Skeletal muscle tissue (tissue), 4 donors: ENCODE data around the gene SRXN1. TPM values are rescaled to one million over a fixed set of nuclear protein-coding genes. Genes with fewer than 3 reads are reported as not detected.

Experiments
- H3K27ac ChIP-seq: one replicate; pipeline ENCODE4 v1.7.0; 2013; ENCODE audit warnings: mild to moderate bottlenecking, low read depth, low read length, inconsistent platforms
- H3K27me3 ChIP-seq, 3 donors: one replicate each; pipeline ENCODE4 v1.7.0; 2013; ENCODE audit warnings: low read length in 3 of 3; ENCODE audit not compliant: control insufficient read depth in 3 of 3, insufficient read depth in 3 of 3
- H3K36me3 ChIP-seq, 3 donors: one replicate each; pipeline ENCODE4 v1.7.0; 2013; ENCODE audit warnings: low read length in 3 of 3; ENCODE audit not compliant: control insufficient read depth in 3 of 3, insufficient read depth in 3 of 3
- H3K4me1 ChIP-seq, 3 donors: one replicate each; pipeline ENCODE4 v1.7.0; 2013; ENCODE audit warnings: low read length in 3 of 3, mild to moderate bottlenecking in 3 of 3; ENCODE audit not compliant: control insufficient read depth in 3 of 3, insufficient read depth in 3 of 3
- H3K4me3 ChIP-seq, 3 donors: one replicate each; pipeline ENCODE4 v1.7.0; 2013; ENCODE audit warnings: low read length in 3 of 3
- H3K9ac ChIP-seq, 3 donors: one replicate each; pipeline ENCODE4 v1.7.0; 2013; ENCODE audit warnings: low read length in 3 of 3, mild to moderate bottlenecking in 3 of 3, moderate library complexity in 2 of 3, low read depth in 1 of 3
- H3K9me3 ChIP-seq, 3 donors: one replicate each; pipeline ENCODE4 v1.7.0; 2013; ENCODE audit warnings: low read length in 3 of 3; ENCODE audit not compliant: control insufficient read depth in 3 of 3
- total RNA-seq: library from RNA; depleted of rRNA; stranded (reverse); fragments of >200 nt; gene quantifications from one replicate; pipeline ENCODE4 v1.2.3, GENCODE V29; 2014
- donor health status: Osteomylitis.

The SRXN1 gene
- total RNA-seq, 1 donor from 2014 or later, result 11.0 TPM

DNA sequence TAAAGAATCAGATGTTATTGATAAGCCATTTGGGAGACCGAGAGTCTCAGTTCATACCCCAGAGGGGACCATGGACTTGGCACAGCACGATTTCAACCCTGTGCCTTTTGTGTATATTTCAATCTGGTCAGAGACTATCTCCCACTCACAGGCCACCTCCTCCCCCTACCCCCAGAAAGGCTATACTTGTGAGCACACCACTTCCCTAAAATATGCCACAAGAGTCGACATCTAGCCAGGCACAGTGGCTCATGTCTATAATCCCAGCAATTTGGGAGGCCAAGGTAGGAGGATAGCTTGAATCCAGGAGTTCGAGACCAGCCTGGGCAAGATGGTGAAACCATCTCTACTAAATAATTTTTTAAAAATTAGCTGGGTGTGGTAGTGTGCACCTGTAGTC is 29.3 kb downstream of the SRXN1 start:
- no peaks in the 10 kb centered on the region for H3K36me3 ChIP-seq
- H3K27ac ChIP-seq, result no peak overlapping the region
- peaks cover 5 to 15% (median 9%) of the 10 kb centered on the region in 3 donors for H3K27me3 ChIP-seq
- H3K9ac ChIP-seq, result no peak overlapping the region
- H3K9me3 ChIP-seq, result no peaks in the 10 kb centered on the region
- no peak overlapping the region for H3K4me3 ChIP-seq
- no peaks in the 10 kb centered on the region for H3K4me1 ChIP-seq

DNA sequence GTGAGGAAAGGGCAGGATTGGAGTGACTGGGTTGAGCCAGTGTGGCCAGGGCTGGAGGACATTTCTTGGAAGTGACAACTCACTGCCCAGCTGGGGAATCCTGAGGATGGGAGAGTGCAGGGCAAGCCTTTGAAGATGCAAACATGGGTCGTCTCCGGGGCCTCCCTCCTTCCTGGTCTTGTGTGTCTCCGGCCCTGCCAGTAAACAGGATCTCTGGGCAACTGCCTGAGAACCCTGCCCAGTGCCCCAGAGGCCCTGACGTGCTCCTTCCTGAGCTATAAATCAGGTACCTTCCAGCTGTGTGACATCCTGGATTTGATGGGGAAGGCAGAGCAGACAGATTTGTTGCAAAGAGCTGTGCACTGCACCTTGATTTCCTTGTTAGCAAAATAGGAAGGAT is 30.0 kb downstream of the SRXN1 start:
- Histone ChIP-seq H3K4me1 (no peaks in the 10 kb centered on the region), H3K4me3 (no peak overlapping the region), H3K27me3 (peaks cover 5 to 15% (median 9%) of the 10 kb centered on the region in 3 donors), H3K9ac (no peak overlapping the region), H3K9me3 (peaks cover 0 to 6% (median under 1%) of the 10 kb centered on the region in 3 donors), H3K27ac (no peak overlapping the region), H3K36me3 (no peaks in the 10 kb centered on the region)

DNA sequence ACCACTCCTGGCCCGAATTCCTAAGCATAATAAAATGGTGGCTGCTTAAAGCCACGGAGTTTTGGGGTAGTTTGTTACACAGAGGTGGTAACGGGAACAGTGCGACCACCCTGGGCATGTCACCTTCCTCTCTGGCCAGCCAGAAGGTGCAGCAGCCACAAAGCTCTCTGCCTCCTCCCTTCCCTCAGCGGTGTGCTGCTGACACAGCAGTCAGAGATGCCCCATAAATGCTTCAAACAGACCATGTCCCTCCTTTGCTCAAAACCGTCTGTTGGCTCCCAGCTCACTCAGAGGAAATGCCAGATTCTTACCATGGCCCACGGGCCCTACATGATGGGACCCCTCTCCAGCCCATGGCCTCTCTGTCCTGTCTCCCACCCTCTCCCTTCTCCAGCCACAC is 30.8 kb downstream of the SRXN1 start:
- Histone ChIP-seq H3K9ac (no peak overlapping the region), H3K4me1 (no peaks in the 10 kb centered on the region), H3K27me3 (peaks cover 5 to 15% (median 9%) of the 10 kb centered on the region in 3 donors), H3K36me3 (no peaks in the 10 kb centered on the region), H3K9me3 (peaks cover 0 to 6% (median 4%) of the 10 kb centered on the region in 3 donors), H3K27ac (no peak overlapping the region), H3K4me3 (no peak overlapping the region)

DNA sequence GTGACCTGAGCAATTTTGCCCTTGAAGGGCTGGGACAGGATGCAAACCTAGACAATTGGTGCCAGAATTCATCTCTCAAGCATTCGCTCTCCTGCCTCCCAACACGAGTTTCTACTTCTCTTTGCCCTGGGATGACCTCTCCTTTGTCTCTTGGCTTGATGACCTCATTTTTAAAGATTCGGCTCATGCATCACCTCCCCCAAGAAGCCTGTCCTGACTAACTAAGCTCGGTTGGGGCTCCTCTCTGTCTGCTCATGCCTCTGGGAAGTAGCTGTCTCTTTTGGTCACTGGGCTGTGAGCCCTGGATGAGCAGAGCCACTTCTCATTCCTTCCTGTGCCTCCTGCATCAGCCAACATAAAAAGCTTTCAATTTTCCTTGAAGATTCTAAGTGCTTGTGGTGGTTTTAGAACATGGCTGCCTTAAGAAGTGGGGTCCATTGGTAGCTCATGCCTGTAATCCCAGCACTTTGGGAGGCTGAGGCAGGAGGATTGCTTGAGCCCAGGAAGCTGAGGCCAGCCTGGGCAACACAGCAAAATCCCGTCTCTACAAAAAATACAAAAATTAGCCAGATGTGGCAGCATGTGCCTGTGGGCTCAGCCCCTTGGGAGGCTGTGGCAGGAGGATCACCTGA is 31.8 kb downstream of the SRXN1 start:
- Histone ChIP-seq H3K27me3 (peaks cover 5 to 15% (median 9%) of the 10 kb centered on the region in 3 donors), H3K4me3 (no peak overlapping the region), H3K9ac (no peak overlapping the region), H3K9me3 (peaks cover 0 to 6% (median 4%) of the 10 kb centered on the region in 3 donors), H3K27ac (no peak overlapping the region), H3K4me1 (no peaks in the 10 kb centered on the region), H3K36me3 (no peaks in the 10 kb centered on the region)

DNA sequence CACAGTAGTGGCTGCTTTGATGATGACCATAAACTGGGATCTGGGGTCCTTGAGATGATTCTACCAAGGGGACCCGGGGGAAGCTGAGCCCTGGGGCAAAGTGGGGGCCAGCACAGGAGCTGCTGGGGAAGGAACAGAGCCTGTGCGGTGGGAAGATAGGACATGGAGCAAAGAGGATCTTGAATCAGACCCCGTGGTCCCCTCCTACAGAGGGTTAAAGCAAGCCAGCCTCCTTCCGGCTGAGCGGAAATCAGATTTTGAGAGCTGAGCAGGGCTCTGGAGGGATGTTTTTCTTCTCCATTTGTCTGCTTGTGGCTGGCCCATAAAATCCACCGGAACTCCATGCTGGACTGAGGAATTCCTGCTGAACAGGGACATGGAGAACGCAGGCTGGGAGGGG is 32.8 kb downstream of the SRXN1 start:
- H3K4me3 ChIP-seq, result no peak overlapping the region
- H3K36me3 ChIP-seq, result no peaks in the 10 kb centered on the region
- H3K9me3 ChIP-seq, result peaks cover 0 to 6% (median 4%) of the 10 kb centered on the region in 3 donors
- H3K4me1 ChIP-seq, result no peaks in the 10 kb centered on the region
- no peak overlapping the region for H3K27ac ChIP-seq
- H3K27me3 ChIP-seq, result peaks cover 5 to 15% (median 11%) of the 10 kb centered on the region in 3 donors
- no peak overlapping the region for H3K9ac ChIP-seq

DNA sequence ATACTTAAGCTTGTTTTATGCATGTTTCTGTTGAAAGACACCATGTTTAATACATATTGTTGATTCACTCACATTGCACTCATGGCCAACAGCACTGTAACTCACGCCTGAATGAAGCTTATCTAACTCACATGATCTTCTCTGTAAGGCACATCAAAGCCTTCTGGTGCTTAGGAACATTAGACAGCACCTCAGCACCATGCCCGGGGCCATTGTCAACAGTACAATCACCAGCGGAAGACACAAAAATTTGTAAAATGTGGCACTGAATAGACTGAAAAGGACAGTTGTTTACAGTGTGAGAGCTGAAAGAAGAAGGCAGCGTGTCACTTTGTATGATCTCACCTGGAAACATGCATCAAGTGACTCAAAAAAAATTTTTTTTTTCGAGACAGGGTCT is 34.0 kb downstream of the SRXN1 start:
- Histone ChIP-seq H3K9me3 (peaks cover 0 to 6% (median 4%) of the 10 kb centered on the region in 3 donors), H3K36me3 (no peaks in the 10 kb centered on the region)

DNA sequence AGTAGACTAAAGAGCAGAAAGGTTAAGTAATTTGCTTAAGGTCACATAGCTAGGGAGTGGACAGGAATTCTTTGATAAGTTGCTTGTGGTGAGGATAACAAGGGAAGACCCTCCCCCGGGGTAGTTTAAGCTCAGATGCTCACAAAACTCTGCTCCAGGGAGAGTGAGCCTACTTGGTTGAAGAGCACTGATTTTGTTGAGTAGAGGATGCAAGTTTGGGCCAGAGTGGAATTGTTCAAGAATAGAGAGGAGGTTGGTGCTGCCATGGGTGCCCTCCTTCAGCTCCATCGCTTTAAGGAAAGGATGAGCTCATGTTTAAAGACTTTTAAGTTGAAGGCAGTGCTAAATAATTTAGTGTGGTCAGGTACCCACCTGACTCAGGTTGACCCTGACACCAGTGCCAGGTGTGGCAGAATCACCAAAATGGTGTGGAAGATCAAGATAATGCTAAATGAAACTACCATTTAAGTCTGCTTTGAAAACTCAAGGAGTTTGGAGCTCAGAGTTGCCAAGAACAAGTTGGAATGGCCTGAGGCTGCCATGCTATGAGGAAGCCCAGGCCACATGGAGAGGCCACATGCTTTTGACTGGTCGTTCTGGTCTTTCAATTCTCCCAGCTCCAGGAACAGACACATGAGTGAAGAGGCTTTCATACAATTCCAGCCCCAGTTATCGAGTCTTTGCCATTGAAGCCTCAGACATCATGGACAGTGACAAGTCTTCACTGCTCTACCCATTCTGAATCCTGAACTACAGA is 34.9 kb downstream of the SRXN1 start:
- no peak overlapping the region for H3K4me3 ChIP-seq
- H3K36me3 ChIP-seq, result no peaks in the 10 kb centered on the region
- no peaks in the 10 kb centered on the region for H3K4me1 ChIP-seq
- H3K9me3 ChIP-seq, result peaks cover 0 to 6% (median 4%) of the 10 kb centered on the region in 3 donors
- H3K9ac ChIP-seq, result no peak overlapping the region
- peaks cover 12 to 19% (median 17%) of the 10 kb centered on the region in 3 donors for H3K27me3 ChIP-seq
- no peak overlapping the region for H3K27ac ChIP-seq

More for the DNA sequence above, 34.0 kb downstream of the SRXN1 start:
- no peak overlapping the region for H3K9ac ChIP-seq
- peaks cover 6 to 16% (median 12%) of the 10 kb centered on the region in 3 donors for H3K27me3 ChIP-seq
- H3K4me3 ChIP-seq, result no peak overlapping the region
- H3K4me1 ChIP-seq, result no peaks in the 10 kb centered on the region
- no peak overlapping the region for H3K27ac ChIP-seq

DNA sequence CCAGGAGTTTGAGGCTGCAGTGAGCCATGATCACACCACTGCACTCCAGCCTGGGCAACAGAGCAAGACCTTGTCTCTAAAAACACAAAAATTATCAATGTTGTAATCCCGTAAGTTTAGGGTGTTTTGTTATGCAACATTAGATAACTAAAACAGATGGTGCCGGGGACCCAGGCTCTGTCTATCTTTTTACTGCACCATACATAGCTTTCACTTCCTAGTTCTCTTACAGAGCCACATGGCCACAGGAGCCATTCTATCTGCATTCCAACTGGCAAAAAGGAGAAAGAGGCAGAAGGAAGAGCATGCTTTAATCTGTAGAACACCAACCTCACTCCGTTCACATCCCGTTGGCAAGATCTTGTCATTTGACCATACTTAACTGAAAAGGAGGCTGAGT is 37.5 kb downstream of the SRXN1 start:
- H3K9me3 ChIP-seq, result peaks cover 0 to 6% (median 4%) of the 10 kb centered on the region in 3 donors
- no peak overlapping the region for H3K9ac ChIP-seq
- H3K36me3 ChIP-seq, result no peaks in the 10 kb centered on the region
- no peak overlapping the region for H3K4me3 ChIP-seq
- H3K4me1 ChIP-seq, result peaks cover 0 to 5% (median 4%) of the 10 kb centered on the region in 3 donors
- no peak overlapping the region for H3K27ac ChIP-seq
- peaks cover 28 to 37% (median 32%) of the 10 kb centered on the region in 3 donors for H3K27me3 ChIP-seq

DNA sequence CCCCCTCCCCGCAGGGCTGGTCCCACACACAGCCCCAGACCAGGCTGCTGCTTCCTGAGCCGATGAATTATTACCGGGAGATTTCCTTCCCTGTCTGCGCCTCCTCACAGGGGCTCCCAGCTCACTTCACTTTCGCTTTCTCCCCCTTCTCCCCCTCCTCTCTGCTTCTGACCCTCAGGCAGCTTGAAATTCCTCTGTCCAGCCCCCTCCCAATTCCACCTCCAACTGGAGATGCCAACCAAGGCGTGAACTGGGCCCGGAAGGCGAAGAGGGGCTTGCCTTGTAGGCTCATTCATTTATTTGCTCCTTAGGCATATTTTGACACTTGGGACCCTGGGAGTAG is 41.2 kb downstream of the SRXN1 start:
- Histone ChIP-seq H3K27ac (no peak overlapping the region), H3K9me3 (no peaks in the 10 kb centered on the region), H3K27me3 (peaks cover 49 to 58% (median 54%) of the 10 kb centered on the region in 3 donors), H3K36me3 (no peaks in the 10 kb centered on the region), H3K4me3 (peak overlapping the region in 1 of 3 donors; percentile 41), H3K4me1 (peaks cover 4 to 5% (median 5%) of the 10 kb centered on the region in 3 donors), H3K9ac (no peak overlapping the region)
